GM19467 (cell line): ENCODE results near the gene KXD1.
"Not testable (repeated sequence)": the region's sequence is repeated elsewhere in the genome, so short reads cannot be mapped to it uniquely, and the experiment has no call there.

Source experiments
- ATAC-seq: cut with Tn5 transposase; IDR thresholded peaks from one replicate; pipeline ENCODE4 v1.9.1; 2021; ENCODE audit warnings: mild to moderate bottlenecking, moderate library complexity; ENCODE audit not compliant: unreplicated experiment

KXD1 gene

DNA sequence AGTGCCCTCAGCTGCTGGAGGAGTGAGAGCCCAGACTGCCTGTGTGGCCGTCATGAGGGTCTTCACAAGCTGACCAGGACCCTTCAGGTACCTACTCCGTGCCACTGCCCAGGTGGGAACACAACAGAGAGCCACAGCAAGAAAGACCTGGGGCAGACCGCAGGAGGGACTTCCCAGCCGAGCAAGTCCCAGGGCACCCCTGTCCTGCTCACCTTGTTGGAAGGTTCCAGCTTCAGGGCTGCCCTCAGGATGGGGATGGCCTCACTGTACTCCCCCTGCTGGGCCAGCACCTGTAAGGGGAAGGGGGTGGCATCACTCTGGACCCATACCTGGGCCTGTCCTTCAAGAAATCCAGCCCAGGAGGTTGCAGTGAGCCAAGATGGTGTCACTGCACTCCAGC is 24.6 kb upstream of the KXD1 start:
- ATAC-seq = no peak

DNA sequence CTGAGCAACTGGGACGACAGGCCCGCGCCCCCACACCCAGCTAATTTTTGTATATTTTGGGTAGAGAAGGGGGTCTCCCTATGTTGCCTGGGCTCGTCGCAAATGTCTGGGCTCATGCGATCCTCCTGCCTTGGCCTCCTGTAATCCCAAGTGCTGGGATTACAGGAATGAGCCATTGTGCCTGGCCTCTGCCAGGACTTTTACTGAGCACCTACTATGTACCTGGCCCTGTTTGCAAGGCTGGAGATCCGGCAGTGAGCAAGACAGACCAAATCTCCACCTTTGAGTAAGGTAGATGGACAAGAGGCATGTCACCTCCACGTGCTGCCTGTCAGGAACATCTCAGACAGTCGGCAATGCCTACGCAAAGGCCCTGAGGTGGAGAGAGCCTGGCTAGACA is 21.2 kb upstream of the KXD1 start:
- no peak for ATAC-seq

DNA sequence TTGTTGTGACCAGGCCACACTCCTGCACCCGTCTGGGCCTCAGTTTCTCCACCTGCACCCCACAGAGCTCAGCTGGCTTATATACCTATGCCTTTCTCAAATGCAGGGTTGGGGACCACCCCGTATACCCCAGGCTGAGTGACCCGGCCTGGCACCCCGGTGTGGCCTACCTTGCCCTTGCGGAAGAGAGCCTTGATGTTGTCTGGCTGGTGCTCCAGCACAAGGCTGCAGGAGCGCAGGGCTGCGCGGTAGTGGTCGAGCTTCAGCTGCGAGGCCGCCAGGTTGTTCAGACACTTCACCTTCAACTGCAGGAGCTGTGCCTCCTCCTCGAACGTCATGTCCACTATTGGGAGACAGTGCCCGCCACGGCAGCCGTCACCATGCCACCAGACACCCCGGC is 20.2 kb upstream of the KXD1 start:
- no peak for ATAC-seq

DNA sequence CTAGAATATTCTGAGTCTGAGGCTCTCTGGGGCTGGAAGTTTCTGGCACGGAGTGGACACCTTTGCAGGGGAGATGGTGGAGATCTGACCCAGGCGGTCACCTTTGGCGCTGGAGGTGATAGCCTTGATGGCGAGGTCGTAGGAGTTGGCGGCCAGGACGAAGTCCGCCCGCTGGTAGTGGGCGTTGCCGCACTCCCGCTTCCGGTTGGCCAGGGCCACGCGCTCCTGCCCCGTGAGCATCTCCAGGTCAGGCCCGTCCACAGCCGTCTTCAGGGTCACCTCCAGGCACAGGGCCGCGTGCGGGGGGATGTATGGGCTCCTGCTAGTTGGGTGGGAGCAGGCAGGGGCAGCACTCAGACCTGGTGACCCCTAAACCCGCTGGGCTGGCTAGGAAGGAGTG is 19.6 kb upstream of the KXD1 start:
- ATAC-seq = no peak

DNA sequence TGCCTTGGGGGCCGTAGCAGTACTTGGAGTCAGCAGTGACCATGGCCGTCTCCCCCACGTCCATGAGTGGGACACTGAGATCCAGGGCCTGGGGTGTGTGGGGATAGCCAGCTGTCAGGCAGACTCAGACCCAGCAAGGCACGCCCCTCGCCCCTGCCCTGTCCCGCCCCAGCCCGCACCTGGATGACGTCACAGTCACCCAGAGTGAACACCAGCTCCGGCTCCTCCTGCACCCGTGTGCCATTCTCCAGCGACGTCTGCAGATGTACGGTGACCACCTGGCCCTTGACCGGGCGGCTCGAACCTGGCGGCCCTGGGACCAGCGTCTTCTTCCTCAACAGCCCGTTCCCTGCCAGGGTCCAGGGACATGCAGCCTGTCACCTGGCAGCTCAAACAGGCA is 18.3 kb upstream of the KXD1 start:
- ATAC-seq = no peak

DNA sequence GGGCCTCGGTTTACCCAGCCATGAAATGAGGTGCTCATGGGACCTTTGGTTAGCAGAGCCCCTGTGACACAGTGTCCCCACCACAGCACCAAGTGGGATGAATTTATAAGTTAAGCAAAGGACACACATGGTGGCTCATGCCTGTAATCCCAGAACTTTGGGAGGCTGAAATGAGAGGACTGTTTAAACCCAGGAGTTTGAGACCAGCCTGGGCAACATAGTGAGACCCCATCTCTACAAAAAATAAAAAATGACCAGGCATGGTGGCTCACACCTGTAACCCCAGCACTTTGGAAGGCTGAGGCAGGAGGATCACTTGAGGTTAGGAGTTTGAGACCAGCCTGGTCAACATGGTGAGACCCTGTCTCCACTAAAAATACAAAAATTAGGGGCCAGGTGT is 17.5 kb upstream of the KXD1 start:
- ATAC-seq = not testable (repeated sequence)

DNA sequence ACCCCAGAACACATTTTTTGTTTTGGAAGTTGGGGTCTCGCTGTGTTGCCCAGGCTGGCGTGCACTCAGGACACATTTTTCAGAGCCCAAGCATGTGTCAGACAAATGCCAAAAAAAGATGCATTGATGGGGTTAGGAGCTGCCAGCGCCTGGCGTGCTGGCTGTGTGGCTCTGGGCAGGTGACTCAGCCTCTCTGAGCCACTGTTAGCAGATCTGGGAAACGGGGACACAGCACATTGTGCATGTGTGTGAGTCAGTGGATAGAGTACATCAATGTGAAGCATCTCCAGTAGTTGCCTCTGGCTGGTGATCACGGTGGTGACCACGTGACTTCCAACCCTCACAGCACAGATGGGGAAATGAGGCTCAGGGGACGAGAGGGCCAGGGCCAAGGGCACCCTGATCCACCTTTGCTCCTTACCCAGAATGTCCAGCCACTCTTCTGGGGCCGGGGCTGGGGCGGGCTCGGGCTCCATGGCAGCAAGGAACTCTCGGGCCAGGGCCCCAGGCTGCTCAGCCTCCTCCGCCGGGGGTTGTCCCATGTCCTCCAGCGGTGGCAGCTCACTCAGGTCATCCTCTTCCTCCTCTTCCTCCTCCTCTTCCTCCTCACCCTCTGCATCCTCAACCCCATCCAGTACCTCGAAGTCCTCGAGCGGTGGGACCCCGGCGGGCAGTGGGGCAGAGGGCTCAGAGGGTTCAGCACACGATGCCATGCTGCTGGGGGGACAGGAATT is 16.2 kb upstream of the KXD1 start:
- no peak for ATAC-seq

DNA sequence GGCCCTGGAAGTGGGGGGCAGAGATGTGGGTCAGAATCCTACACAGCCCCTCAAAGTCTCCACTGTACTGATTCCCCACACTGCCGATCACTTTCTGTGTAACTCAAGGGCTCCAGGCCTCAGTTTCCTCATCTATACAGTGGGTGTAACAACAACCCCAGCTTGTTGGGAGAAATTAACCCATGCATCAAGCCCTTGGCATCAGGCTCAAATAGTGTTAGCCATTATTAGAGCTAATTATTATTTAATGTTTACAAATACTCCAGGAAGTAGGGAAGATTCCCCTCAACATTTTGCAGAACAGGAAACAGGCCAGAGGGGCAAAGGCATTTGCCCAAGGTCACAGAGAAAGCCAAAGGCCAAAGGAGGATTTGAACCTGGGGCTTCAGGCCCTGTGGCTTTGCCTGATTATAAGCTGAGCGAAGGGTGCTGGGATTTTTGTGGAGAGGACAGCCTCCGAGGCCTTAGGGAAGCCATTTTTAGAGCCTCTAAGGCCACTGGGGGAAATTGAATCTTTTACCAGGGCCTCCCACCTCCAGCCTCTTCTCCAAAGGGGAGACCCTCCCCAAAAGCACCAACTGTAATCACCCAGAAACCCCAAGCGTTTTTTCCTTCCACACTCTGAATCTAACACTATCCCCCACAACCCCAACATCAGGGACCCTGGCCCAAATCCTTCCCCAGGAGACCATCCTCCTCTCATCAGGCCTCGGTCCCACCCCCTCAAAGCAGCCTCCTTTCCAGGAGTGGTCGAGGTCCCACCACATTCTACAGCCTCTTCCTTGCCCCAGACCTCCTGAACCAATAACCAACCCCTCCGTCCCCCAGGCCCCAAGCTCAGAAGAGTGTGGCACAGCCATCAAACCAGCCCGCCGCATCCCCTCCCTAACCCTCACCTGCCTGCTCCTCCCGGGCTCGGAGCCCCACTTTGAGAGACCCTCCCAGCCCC is 15.4 kb upstream of the KXD1 start:
- ATAC-seq = no peak

DNA sequence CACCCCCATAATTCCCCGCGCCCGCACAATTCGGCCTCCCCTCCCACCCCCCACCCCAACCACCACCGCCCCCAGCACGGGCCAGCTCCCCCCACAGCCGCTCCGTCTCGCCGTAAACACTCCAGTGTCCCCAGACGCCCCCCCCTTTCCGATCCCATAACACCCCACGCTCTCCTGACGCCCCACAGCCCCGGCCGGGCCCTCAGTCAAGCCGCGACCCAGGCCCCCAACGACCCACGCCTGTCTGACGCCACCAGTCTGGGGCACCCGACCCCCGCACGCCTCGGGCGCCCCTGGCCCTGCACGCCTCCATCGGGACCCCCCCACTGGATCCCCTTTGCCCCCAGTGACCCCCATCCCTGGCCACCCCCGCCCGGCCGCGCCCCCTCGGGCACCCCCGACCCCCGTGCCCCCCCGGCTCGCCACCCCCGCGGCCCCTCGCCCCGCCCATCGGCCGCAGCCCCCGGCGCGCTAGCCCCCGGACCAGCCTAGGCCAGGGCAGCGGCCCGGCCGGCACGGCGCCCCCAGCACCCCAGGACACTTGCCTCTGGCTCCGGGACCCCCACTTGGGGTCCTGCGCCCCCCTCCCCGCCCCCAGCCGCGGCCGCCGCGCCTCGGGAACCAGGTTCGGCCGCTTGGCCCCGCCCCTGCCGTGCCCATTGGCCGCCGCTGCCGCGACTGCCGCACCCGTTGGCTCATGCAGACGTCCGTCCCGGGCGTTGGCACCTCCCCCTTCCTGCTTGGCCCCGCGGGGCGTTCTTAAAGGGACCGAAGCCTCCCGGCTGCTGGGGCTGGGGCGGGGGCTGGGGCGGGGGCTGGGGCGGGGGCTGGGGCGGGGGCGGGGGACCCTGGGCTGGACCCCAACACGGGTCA is 14.5 kb upstream of the KXD1 start, which contains the start of gene FKBP8:
TSS of gene FKBP8 (minus strand) at position 633 of the 873 bp plus-strand sequence. CDS start 1,603 bp downstream, outside the sequence.
- peak; percentile 92 for ATAC-seq

DNA sequence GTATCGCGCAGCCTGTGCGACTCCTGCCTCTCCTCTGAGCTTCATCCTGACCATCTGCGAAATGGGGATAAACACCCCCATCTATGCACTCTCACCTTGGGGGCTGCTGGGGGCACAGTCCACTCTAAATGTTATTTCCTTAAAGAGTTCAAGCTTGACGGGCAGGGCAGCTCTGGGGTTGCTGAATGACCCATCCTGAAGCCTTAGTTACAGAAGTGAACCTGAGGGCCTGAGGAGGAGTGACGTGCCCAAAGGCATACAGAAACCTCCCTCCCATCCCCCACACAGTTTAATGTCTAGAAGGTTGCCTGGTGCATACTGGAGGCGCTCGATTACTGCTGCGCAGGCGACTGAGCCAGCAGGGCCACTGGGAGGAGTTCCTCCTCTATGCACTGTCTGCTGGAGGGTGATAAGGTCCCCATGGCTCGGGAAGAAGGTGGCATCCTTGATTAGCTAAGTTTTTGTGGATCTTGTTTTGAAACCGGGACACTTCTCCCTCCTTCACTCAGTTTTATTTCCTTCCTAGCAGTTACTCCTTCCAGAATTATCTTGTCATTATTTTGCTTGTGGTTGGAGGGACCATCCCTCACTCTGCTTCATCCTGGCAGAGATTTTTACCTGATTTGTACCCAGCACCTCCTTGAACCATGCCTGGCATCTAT is 13.7 kb upstream of the KXD1 start:
- ATAC-seq = no peak

DNA sequence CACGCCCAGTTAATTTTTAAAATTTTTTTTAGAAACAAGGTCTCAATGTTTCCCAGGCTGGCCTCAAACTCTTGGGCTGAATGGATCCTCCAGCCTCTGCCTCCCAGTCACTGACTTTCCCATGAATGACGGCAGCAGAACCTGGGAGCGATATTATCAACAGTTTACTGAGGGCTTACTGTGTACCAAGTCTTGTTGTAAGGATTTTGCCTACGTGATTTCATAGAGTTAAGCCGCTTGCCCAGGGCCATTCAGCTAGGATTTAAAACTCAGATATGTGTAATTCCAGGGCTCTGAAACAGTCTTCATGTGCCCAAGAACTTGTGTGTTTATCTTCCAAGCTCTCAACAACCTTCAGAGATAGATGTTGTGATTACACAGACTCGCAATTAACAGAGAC is 6.0 kb upstream of the KXD1 start:
- no peak for ATAC-seq

DNA sequence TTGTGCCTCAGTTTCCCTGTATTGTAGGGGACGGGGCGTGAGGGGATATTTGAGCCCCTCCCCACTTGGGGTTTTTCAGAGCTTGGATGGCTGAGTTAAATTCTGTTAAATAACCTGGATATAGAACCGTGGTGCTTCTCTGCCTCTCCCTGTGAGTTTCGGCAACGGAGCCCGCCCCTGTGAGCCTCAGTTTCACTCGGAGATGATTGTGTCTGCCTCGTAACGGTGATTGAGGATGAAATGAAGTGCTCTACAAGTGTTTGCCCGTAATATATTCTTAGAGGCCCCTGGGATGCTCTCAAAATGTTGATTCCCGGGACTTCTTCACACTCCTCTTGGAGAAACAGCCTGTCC is 509 bp downstream of the KXD1 start:
- ATAC-seq = no peak

DNA sequence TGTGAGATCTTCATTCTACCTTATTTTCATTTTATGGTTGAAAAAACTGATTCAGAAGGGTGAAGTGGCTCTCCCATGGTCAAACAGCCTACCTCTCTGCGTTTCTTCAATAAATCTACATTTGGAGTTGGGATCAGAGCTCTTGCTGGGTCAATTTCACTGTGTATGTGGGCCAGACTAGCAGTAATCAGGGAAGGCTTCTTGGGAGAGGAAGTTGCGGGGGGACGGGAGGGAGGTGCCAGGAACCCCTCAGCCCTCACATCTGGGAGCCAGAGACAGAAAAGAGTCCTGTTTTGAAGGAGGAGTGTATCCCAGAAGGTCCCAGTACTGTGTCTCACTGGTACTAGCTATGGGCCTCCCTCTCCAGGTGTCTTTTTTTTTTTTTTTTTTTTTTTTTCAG is 934 bp downstream of the KXD1 start:
- ATAC-seq = no peak

DNA sequence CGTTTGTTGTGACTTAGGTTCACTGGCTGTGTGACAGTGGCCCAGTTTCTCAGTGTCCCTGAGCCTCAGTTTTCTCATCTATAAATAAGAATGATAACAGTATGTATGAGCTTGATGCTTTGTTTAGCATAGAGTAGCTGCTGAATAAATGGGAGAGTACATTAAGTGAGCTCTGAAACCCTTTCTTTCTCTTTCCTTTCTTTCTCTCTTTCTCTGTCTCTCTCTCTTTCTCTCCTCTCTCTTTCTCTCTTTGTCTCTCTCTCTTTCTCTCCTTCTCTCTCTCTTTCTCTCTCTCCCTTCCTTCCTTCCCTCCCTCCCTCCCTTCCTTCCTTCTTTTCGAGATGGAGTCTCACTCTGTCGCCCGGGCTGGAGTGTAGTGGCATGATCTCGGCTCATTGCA is 2.0 kb downstream of the KXD1 start:
- ATAC-seq = no peak

DNA sequence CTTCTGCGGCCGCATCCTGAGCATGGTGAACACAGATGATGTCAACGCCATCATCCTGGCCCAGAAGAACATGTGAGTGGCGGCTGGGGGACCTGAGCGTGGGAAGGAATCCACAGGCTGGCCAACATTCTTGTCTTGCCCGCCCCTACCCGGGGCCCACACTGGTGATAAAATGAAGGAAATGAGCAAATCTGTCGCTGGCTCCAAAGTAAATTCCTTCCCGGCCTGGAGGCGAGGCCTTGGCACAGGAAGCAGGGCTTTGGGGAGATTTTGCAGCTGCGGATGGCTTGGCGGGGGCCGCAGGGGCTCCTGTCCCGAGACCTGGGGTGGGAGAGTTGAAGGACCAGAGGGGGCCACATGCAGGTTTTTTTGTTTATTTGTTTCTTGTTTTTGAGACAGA is 4.4 kb downstream of the KXD1 start:
- ATAC-seq = no peak

DNA sequence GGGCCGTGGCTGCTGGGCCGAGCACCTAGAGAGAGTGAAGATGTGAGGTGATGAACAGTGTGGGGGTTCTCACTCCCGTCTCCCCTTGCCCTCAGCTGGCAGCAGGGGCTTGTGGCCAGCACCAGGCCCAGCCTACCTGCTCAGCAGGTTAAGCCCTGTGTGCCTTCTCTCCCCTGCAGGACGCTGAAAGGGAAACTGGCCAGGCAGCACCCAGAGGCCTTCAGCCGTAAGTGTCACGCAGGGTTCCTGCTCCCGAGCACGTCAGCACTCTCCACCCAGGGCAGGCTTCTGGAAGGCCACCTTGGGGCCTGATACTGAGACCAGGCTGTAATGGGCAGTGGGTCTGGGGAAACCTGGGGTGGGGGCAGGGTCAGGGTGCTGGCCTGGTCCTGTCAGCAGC is 9.3 kb downstream of the KXD1 start:
- no peak for ATAC-seq

DNA sequence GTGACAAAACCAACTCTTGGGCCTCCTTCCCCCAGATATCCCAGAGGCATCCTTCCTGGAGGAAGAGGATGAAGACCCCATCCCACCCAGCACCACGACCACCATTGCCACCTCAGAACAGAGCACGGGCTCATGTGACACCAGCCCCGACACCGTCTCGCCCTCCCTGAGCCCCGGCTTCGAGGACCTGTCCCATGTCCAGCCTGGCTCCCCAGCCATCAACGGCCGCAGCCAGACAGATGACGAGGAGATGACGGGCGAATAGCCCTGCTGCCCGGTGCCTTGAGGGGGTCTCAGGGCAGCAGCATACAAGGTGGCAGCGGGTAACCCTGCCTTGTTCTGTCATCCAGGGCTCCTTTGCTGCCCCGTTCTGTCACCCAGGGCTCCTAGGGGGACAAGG is 10.7 kb downstream of the KXD1 start:
- no peak for ATAC-seq

DNA sequence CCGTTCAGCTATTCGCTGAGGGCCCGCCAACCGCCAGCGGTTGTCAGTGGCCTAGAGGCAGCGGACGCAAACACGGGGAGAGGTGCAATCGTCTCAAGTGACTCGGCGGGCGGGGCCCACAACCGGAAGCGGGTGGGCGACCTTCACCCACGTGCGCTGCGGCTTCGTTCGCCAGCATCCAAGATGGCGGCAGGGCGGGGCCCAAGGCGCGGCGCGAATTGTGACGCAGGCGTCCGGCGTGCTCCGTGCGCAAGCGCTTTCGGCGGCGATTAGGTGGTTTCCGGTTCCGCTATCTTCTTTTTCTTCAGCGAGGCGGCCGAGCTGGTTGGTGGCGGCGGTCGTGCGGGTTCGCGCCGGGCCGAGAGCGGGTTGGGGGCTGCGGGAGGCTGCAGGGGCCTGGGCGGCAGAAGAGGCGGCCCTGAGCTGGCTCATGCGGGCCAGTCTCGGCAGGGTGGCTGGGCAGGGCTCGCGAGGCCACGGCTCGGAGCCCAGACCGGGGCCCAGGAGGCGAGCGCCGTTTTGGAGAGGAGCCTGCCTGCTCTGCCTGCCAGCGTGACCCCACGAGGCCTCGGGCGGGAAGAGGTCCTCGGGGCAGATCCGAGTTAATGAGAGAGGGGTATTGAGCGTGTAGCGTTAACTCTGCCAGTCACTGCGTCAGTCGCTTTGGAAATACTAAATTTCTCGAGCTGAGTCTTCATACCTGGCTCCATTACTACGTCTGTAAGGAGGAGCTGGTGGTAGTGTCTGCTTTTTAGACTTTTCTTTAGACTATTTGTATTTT is 14.1 kb downstream of the KXD1 start, which contains the start of gene UBA52:
TSS of gene UBA52 (plus strand) at position 294 of the 781 bp plus-strand sequence. CDS start 1,444 bp downstream, outside the sequence.
- peak; percentile 87 for ATAC-seq

DNA sequence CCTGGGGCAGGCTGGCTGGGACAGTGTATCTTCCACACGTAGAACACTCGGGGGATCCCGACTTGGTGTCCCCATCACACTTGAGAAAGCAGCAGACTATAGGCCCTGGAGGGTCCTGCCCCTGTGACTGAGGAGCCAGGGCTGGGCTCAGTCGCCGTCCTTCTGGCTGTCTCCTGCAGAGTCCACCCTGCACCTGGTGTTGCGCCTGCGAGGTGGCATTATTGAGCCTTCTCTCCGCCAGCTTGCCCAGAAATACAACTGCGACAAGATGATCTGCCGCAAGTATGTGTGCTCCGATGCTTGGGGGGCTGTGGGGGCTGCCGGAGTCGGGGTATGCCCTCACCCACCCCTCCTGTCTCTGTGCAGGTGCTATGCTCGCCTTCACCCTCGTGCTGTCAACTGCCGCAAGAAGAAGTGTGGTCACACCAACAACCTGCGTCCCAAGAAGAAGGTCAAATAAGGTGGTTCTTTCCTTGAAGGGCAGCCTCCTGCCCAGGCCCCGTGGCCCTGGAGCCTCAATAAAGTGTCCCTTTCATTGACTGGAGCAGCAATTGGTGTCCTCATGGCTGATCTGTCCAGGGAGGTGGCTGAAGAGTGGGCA is 17.1 kb downstream of the KXD1 start:
- ATAC-seq = no peak
